ENCODE measurements around the gene TRIP4. TPM values are rescaled to one million over a fixed set of nuclear protein-coding genes. Genes with fewer than 3 reads are reported as not detected.

The TRIP4 gene
- total and polyA plus RNA-seq, 2 of the 8 experiments (the other 6 are each of a cell fraction or from before 2014, with no cell fraction given): 6.2 to 18.9 TPM

DNA sequence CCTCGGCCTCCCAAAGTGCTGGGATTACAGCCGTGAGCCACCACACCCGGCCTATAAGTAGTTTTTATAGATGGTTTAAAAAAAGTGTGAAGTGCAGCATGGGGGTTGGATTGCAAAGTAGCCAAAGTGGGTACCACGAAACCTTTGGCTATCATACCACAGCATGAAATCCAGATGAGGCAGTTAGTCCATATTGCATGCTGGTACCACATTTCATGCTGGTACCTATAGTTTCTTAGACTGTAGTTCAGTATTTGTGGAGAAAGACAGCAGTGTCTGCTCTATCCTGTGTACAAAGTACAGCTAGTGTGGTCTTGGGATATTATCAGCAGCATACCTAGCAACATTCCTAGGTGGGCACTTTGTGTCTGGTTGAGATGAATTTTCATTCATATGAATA is 84.5 kb downstream of the TRIP4 start:
- no peak overlapping the region for H3K23ac ChIP-seq (ENCODE audit: insufficient read length)
- DNase-seq (ENCODE audit: low read depth in 1 of 2, low spot score in 2 of 2) (no peak), FAIRE-seq (no peak)
- no peak overlapping the region for H4K8ac ChIP-seq (ENCODE audit: extremely low read depth, insufficient read depth, low read length)
- ChIA-PET POLR2A (ENCODE audit: partially characterized antibody) (interaction anchor here (1.1 to 1.4 kb wide), 5 partner anchors 8 to 85 kb away, joined by 3 to 5 read pairs (median 4); partner anchors contain the start of genes TRIP4 and ZNF609), CTCF (ENCODE audit: partially characterized antibody) (no interaction called here)
- TF ChIP-seq TCF12 (IDR thresholded peaks at IDR 0.05; ENCODE audit: low read depth, low read length) (no peak), TBP (IDR thresholded peaks at IDR 0.05; ENCODE audit: low read depth, low read length) (no peak), CEBPB (IDR thresholded peaks at IDR 0.05; ENCODE audit: low read depth, low read length) (no peak), GABPA (IDR thresholded peaks at IDR 0.05; ENCODE audit: borderline replicate concordance, insufficient read depth, low read length) (no peak), BCL11A (IDR thresholded peaks at IDR 0.05; ENCODE audit: low read depth in 2 of 2, low read length in 2 of 2) (no peak), GTF2F1 (IDR thresholded peaks at IDR 0.05; ENCODE audit: borderline replicate concordance, low read depth, low read length) (no peak), RNF2 (IDR thresholded peaks at IDR 0.05; ENCODE audit: borderline replicate concordance, low read depth, low read length, missing control alignments, poor library complexity, severe bottlenecking) (no peak), USF2 (IDR thresholded peaks at IDR 0.05; ENCODE audit: low read length) (no peak), EZH2 (IDR thresholded peaks at IDR 0.05; ENCODE audit: low read depth, low read length, severe bottlenecking) (no peak), RAD21 (IDR thresholded peaks at IDR 0.05 in 1 of 2, conservative IDR thresholded peaks at IDR 0.05 in 1 of 2; ENCODE audit: low read depth in 2 of 2, low read length in 2 of 2) (no peak), BRCA1 (IDR thresholded peaks at IDR 0.05; ENCODE audit: low read depth, low read length) (no peak), CBX8 (IDR thresholded peaks at IDR 0.05; ENCODE audit: borderline replicate concordance, low read depth, low read length) (no peak)
- no peak overlapping the region for H4K5ac ChIP-seq (ENCODE audit: insufficient read length, low read depth, low read length)
- no peak overlapping the region for H4K91ac ChIP-seq (replicated peaks; ENCODE audit: insufficient read length, low read length)
- no peak overlapping the region for H2AK5ac ChIP-seq (ENCODE audit: low read depth, low read length)
- no peaks in the 10 kb centered on the region for H3K9me3 ChIP-seq (ENCODE audit: insufficient read depth in 2 of 2, low read depth in 1 of 2, low read length in 1 of 2)
- peaks cover 4% of the 10 kb centered on the region; the same call in 1 of the 2 replicates for H3K79me1 ChIP-seq (ENCODE audit: low read depth, low read length)
- H2BK12ac ChIP-seq (ENCODE audit: low read depth, low read length): no peak overlapping the region
- WGBS, 2 experiments (ENCODE audit: extremely low coverage in 1 of 2, insufficient coverage in 1 of 2, insufficient read length in 1 of 2, insufficient replicate concordance in 2 of 2, low coverage in 1 of 2, low lambda C conversion rate in 2 of 2, missing lambda C conversion rate in 1 of 2): 84% methylated on average over 4 of the region's 4 CpGs; no CpG with 5 or more reads in 1 of the 2 experiments
- H4K20me1 ChIP-seq (replicated peaks in 1 of 2; ENCODE audit: control insufficient read depth in 1 of 2, insufficient read depth in 2 of 2, low read length in 2 of 2): peaks cover 8 to 16% of the 10 kb centered on the region in 2 experiments
- no peak overlapping the region for H2BK15ac ChIP-seq (ENCODE audit: low read length)
- no peak overlapping the region for H3K4me3 ChIP-seq (ENCODE audit: extremely low read depth in 1 of 4, insufficient read depth in 2 of 4, low read depth in 3 of 4, low read length in 4 of 4)
- no peak overlapping the region for H3K4me2 ChIP-seq (ENCODE audit: insufficient read depth in 1 of 2, low read depth in 2 of 2, low read length in 2 of 2)
- H3K23me2 ChIP-seq (ENCODE audit: low read depth, low read length): no peaks in the 10 kb centered on the region
- H3K4ac ChIP-seq (replicated peaks; ENCODE audit: insufficient read length, low read depth, low read length): no peak overlapping the region
- H3K36me3 ChIP-seq (ENCODE audit: control insufficient read depth in 2 of 4, insufficient read depth in 4 of 4, low read length in 3 of 4): peaks cover 0 to 2% (median 0%) of the 10 kb centered on the region in 4 experiments; a peak in 1 of 8 replicates
- peak overlapping the region; percentile 48 for H3K14ac ChIP-seq (ENCODE audit: insufficient read length)
- H3K9ac ChIP-seq (replicated peaks in 1 of 4; ENCODE audit: extremely low read depth in 1 of 4, low read depth in 3 of 4, low read length in 3 of 4): no peak overlapping the region
- no peak overlapping the region for H2BK120ac ChIP-seq (replicated peaks; ENCODE audit: low read depth, low read length)
- H3K79me2 ChIP-seq (ENCODE audit: control insufficient read depth in 1 of 2, insufficient read depth in 2 of 2, low read length in 2 of 2): peaks cover 19 to 84% of the 10 kb centered on the region in 2 experiments
- no peaks in the 10 kb centered on the region for H3K27me3 ChIP-seq (replicated peaks in 1 of 4; ENCODE audit: control insufficient read depth in 3 of 4, extremely low read depth in 1 of 4, insufficient read depth in 3 of 4, low read length in 3 of 4)
- no peak overlapping the region for H3K27ac ChIP-seq (ENCODE audit: low read depth, low read length)
- no peaks in the 10 kb centered on the region; a peak in 2 of 7 replicates for H3K4me1 ChIP-seq (replicated peaks in 1 of 4; ENCODE audit: control insufficient read depth in 3 of 4, insufficient read depth in 4 of 4, low read length in 3 of 4)
- H2BK5ac ChIP-seq (ENCODE audit: low read depth, low read length): no peak overlapping the region
- H3K18ac ChIP-seq (ENCODE audit: extremely low read depth, low read length): no peak overlapping the region
- no peak overlapping the region for H2AFZ ChIP-seq (ENCODE audit: low read length)
- H3K56ac ChIP-seq (replicated peaks; ENCODE audit: insufficient read length, low read depth, low read length): no peak overlapping the region
- H2BK20ac ChIP-seq (ENCODE audit: low read length): no peak overlapping the region
